IPS-18c (cell line): ENCODE measurements around the gene MIXL1.

Source experiments
- H3K4me3 ChIP-seq: 2 replicates; pipeline ENCODE4 v1.7.0; 2013; ENCODE audit warnings: low read depth, mild to moderate bottlenecking, low read length, moderate library complexity; ENCODE audit not compliant: insufficient read depth
- H3K9me3 ChIP-seq: one replicate; pipeline ENCODE4 v1.6.1; 2013; ENCODE audit warnings: mild to moderate bottlenecking, low read length, moderate library complexity; ENCODE audit not compliant: control insufficient read depth, insufficient read depth

The MIXL1 gene

DNA sequence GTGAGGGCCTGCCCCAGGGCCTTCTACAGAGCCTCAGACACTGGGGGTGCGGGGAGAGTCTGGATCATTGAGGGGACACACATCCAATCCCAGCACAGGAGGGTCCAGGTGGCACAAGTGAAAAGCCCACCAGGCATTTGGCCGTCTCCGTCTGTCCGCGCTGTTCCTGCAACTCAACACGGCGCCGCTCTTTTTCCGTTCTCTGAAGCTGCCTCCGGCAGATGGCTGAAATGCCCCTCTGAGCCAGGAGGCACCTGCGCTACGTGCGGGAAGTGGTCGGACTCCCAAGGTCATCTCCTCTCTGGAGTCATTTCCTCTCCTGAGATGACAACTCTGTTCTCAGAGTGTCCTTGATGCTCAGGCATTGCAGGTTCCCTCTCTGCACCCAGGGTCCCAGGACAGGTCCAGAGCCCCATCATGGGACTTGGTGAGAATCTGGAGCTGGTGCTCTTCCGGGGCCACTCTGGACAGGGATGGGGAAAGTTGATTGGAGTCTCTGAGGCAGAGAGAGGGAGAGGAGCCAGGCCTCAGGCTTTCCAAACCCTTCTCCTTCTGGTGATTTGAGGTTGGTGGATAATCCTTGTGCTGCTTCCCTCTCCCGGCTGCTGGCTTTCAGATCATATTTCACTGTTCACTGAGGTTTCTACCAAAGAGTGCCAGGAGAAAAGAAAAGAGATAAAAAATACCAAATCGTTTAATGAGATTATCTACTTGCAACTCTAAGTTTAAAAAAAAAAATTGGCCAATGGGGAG, 14.0 kb upstream of the MIXL1 start:
- Histone ChIP-seq H3K4me3 (no peak overlapping the region), H3K9me3 (peaks cover 3% of the 10 kb centered on the region)

DNA sequence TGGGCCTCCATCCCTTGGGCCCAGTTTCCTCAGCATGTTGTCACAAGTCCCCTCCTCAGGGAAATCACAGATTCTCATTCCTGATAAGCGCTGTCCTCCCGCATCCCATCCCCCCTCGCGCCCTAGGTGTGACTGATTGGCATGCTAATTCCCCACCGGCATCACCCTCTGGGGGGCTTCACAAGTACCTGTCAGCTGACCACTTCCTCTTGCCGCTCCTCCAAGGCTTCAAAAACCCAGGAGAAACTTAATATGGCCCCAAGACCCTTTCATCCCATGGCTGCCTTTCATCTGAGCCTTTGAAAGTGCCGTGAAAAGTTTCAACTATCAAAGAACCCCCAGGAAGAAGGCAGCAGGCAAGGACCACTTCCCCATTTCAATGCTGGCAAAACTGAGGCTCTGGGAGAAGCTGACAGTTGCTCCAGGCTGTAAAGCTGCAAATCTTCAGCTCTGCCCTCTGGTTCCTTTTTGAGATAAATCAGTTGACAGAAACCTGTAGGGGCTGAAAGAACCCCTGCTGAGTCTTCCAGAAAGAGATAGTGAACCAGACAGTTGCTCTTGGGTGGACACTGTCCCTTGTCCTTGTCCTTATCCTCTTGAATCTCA, 12.8 kb upstream of the MIXL1 start:
- H3K4me3 ChIP-seq, result no peak overlapping the region
- peaks cover 3% of the 10 kb centered on the region for H3K9me3 ChIP-seq

DNA sequence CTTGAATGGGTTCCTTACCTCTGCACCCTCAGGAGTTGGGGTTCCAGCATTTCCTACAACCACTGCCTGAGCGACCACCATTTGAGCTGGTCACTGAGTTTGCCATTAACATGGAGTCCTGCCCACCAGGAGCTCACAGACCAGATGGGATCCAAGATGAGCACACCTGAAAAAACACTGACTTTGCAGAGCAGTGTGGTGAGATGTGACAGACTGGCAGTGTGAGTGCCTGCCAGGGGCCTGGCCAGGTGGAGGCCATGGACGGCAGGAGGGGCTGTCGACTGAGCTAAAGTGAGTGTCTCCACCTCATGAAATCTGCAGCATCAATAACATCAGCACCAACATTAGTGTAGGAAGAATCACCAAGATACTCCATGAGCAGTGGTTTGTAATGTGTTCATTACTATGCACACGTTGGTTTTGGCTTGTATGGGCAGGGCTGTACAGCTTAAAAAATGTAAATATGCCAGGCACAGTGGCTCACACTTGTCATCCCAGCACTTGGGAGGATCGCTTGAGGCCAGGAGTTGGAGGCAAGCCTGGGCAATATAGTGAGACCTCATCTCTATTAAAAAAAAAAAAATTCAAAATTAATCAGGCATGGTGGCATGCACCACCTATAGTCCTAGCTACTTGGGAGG, 12.2 kb upstream of the MIXL1 start:
- Histone ChIP-seq H3K4me3 (no peak overlapping the region), H3K9me3 (peaks cover 3% of the 10 kb centered on the region)

GRCh38 chr1:226212545-226212944, 10.9 kb upstream of the MIXL1 start:
- H3K9me3 ChIP-seq, result peaks cover 3% of the 10 kb centered on the region
- H3K4me3 ChIP-seq, result no peak overlapping the region

- H3K4me3 ChIP-seq, result no peak overlapping the region
- H3K9me3 ChIP-seq, result peaks cover 3% of the 10 kb centered on the region
These were observed 8.2 kb upstream of the MIXL1 start for GRCh38 chr1:226215239-226215638.

DNA sequence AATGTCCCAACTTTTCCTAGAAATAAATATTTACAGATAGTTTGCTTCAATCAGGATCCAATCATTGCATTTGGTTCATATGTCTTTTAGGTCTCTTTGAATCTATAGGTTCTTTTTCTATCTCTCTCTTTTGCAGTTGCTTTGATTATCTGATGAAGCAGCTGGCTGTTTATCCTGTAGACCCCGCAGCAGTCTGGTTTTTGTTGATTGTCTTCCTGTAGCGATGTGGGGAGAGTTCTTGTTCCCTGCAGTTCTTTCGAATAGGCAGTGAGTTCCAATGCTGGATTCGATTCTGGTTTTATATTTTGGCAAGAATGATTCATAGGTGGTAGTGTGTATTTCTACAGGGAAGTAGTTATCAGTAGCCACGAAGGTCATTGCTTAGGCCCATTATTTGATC, 7.4 kb upstream of the MIXL1 start:
- Histone ChIP-seq H3K4me3 (no peak overlapping the region), H3K9me3 (peaks cover 3% of the 10 kb centered on the region)

GRCh38 chr1:226217273-226217672, 6.2 kb upstream of the MIXL1 start:
- Histone ChIP-seq H3K4me3 (no peak overlapping the region), H3K9me3 (peaks cover 3% of the 10 kb centered on the region)

- no peak overlapping the region for H3K4me3 ChIP-seq
- H3K9me3 ChIP-seq, result peaks cover 3% of the 10 kb centered on the region
These were observed 2.8 kb upstream of the MIXL1 start for GRCh38 chr1:226220473-226221189.

DNA sequence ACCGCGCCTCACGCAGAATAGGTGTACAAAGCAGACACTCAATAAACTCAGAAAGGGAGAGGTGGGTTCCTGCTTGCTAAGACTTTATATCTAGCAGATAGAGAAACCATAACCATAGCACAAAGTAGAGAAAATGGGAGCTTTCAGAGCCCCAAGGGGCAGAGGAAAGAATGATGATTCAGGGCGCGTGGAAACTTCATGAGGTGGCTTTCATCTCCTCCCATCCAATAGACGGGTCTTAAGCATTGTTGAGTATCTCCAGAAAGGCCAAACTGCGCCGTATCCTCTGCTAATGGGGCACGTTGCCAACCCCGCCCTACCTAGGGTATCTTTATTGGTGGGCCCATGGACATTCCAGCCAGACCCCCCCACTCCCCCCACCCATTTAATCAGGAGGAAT, 778 bp upstream of the MIXL1 start:
- H3K9me3 ChIP-seq, result peaks cover 3% of the 10 kb centered on the region
- H3K4me3 ChIP-seq, result peak overlapping the region; percentile 69; the same call in 1 of the 2 replicates

- peaks cover 3% of the 10 kb centered on the region for H3K9me3 ChIP-seq
- peak overlapping the region; percentile 69 for H3K4me3 ChIP-seq
These were observed 351 bp downstream of the MIXL1 start for GRCh38 chr1:226223786-226224244.

- Histone ChIP-seq H3K4me3 (no peak overlapping the region), H3K9me3 (peaks cover 3% of the 10 kb centered on the region)
These were observed 3.1 kb downstream of the MIXL1 start for GRCh38 chr1:226226601-226227000.

DNA sequence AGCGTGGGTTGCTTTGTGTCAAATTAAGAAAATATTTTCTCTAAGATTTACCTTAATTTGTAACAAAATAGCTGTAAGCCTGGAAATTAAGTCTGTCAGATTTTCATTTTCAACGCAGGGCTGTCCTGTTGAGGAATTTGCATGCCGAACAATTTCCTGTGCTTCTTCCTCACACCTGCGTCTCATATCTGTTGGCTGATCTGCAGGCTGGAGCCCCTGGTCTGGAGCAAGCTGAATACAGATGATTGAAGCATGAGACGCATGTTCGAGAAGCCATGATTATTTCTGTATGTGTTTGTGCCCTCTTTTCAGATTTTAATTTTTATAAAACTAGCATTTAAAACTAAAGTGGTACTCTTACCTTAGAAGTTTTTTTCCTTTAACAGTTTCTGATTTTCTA, 9.8 kb downstream of the MIXL1 start:
- H3K9me3 ChIP-seq, result no peaks in the 10 kb centered on the region
- H3K4me3 ChIP-seq, result no peak overlapping the region

DNA sequence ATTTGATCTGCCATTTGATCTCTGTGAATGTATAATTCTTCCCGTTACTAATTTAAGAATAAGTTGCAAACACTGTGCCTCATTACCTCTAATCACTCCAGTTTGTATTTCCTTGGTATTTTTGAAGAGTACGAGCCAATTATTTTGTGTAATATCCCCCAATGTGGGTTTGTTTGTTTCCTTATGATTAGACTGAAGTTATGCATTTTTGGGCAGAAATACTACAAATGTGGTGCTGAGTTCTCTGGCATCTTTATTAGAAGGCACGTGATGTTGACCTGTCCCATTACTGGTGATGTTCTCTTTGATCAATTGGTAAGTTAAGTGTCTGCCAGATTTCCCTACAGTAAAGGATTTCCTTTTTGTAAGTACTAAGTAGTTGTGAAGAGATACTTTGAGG, 10.3 kb downstream of the MIXL1 start:
- Histone ChIP-seq H3K4me3 (no peak overlapping the region), H3K9me3 (no peaks in the 10 kb centered on the region)

DNA sequence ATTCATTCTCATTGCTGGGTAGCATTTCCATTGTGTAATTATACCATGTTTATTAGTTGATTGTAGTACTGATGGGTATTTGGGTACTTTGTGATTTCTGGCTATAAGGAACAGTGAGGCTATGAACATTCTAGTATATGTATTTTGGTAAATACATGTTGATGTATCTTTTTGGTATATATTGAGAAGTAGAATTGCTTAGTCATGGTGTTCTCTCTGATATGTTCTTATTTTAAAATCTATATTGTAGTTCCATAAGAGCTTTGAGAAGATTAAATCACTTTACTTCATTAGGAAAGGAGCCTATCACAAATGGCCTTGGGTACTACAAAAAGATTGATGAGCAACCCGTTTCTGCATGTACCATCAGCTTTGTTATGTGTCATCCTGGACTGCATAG, 13.4 kb downstream of the MIXL1 start:
- H3K4me3 ChIP-seq, result no peak overlapping the region

DNA sequence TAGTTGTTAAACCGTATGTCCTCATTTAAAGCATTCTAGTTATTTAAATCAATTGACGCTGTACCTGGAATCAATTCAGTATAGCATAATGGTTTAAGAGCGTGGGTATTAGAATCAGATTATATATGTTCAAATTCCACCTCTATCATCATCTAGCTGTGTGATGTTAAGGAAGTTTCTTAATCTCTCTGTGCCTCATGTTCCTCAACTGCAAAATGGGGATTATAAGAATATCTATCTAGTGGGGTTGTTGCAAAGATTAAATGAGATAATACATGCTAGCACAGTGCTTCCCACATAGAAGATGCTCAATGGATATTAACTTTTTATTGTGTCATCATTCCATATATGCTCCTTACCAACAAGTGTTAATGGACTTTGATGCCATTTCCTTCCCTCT, 16.0 kb downstream of the MIXL1 start:
- Histone ChIP-seq H3K4me3 (no peak overlapping the region), H3K9me3 (no peaks in the 10 kb centered on the region)

More for the DNA sequence above, 13.4 kb downstream of the MIXL1 start:
- no peaks in the 10 kb centered on the region for H3K9me3 ChIP-seq

DNA sequence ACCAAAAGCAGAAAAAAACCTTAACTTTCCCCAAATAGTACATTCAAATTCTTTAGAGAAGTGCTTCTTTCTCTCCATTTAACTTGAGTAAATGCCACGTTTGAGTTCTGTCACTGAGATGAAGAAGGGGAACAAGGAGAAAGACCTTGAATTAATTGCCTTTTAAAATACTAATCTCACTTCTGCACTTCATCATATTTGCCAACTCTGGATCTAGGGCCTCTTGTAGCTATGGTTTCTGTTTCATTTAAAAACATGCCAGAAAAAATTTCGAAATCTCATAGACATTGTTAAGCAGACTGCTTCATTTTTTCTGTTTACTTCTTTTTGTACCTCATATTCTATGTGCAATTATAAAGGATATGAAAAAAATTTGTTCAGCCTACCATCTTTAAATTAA, 24.6 kb downstream of the MIXL1 start:
- Histone ChIP-seq H3K9me3 (no peaks in the 10 kb centered on the region), H3K4me3 (no peak overlapping the region)

GRCh38 chr1:226248796-226249195, 25.3 kb downstream of the MIXL1 start:
- Histone ChIP-seq H3K9me3 (no peaks in the 10 kb centered on the region), H3K4me3 (no peak overlapping the region)

DNA sequence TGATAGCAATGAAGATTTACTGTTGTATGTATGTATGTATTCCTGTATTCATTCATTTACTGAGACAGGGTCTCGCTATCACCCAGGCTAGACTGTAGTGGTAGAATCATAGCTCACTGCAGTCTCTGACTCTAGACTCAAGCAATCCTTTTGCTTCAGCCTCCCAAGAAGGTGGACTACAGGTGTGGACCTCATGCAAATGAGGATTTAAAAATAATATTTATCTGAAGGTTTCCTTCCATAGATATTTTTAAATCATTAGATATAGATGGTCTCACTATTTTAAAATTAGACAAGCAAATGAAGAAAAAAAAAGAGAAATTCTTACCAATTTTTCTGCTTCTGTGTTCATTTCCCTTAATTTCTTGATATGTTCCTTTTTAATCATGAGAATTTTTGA, 27.0 kb downstream of the MIXL1 start:
- Histone ChIP-seq H3K4me3 (no peak overlapping the region), H3K9me3 (no peaks in the 10 kb centered on the region)
